GM12875 (cell line): ENCODE measurements around the gene WDR45.
A peak's percentile ranks its signal among the peaks of the same experiment; 100 is the strongest.

Experiments
- H3K4me3 ChIP-seq: one replicate; pipeline ENCODE4 v1.5.1; 2011; ENCODE audit warnings: low read depth, low read length, control low read depth
- CTCF ChIP-seq: IDR thresholded peaks from 2 replicates; pipeline ENCODE4 v1.5.1; 2011; ENCODE audit warnings: low read depth, mild to moderate bottlenecking, control low read depth, inconsistent platforms, low read length, moderate library complexity, borderline replicate concordance; ENCODE audit not compliant: insufficient read depth

WDR45 gene

GRCh38 chrX:49061490-49061889, 18.2 kb downstream of the WDR45 start:
- TF ChIP-seq CTCF = no peak
- no peak overlapping the region for H3K4me3 ChIP-seq

- TF ChIP-seq CTCF = no peak
Measured at GRCh38 chrX:49060914-49061313, 18.8 kb downstream of the WDR45 start.

GRCh38 chrX:49059681-49060085, 20.0 kb downstream of the WDR45 start:
- no peak overlapping the region for H3K4me3 ChIP-seq
- no peak for TF ChIP-seq CTCF

More at GRCh38 chrX:49060914-49061313, 18.8 kb downstream of the WDR45 start:
- H3K4me3 ChIP-seq = no peak overlapping the region

GRCh38 chrX:49059201-49059600, 20.5 kb downstream of the WDR45 start:
- H3K4me3 ChIP-seq = no peak overlapping the region
- no peak for TF ChIP-seq CTCF

- H3K4me3 ChIP-seq = no peak within 1 kb of the TSS
- no peak for TF ChIP-seq CTCF
Measured at GRCh38 chrX:49058794-49059193, 20.9 kb downstream of the WDR45 start, which contains the start of gene CCDC120. CCDC120 (plus strand) TSS chrX:49058999; CDS start chrX:49062042, 3,043 bp downstream.

GRCh38 chrX:49054073-49054762, 25.5 kb downstream of the WDR45 start:
- TF ChIP-seq CTCF = no peak
- H3K4me3 ChIP-seq = peak overlapping the region; percentile 65
